Panc1 (cell line): Measurements from ENCODE around the gene GTF2A2. TPM values are rescaled to one million over a fixed set of nuclear protein-coding genes. Genes with fewer than 3 reads are reported as not detected.

Source experiments
- ATAC-seq: fragments of 200-7000 bp; cut with Tn5 transposase; 2 replicates; pipeline ENCODE4 v1.9.1; 2020; ENCODE audit warnings: mild to moderate bottlenecking, moderate library complexity
- BruUV-seq: library from RNA; stranded (reverse); fragments of 400-500 nt; replicated peaks from 2 replicates; lab custom pipeline; 2021; lab: Mats Ljungman, UMichigan
- CTCF ChIA-PET: fragments of 300-600 bp; sonication (Branson Sonifier 250); formaldehyde crosslinking; loops from one replicate; lab custom pipeline; 2022; ENCODE audit warnings: antibody characterized with exemption; lab: Charles Lee
- POLR2A ChIA-PET: fragments of 300-600 bp; sonication (Branson Sonifier 250); formaldehyde crosslinking; loops from one replicate; lab custom pipeline; 2022; ENCODE audit warnings: antibody characterized with exemption; lab: Charles Lee
- DNase-seq: peaks from one replicate; pipeline ENCODE4 v3.0.0-alpha.2; 2010; ENCODE audit warnings: low read depth, low spot score
- H3K27ac ChIP-seq: 2 replicates; pipeline ENCODE4 v1.5.1; 2011; ENCODE audit warnings: mild to moderate bottlenecking, low read length, inconsistent platforms
- H3K27me3 ChIP-seq: fragments of 200-500 bp; sonication (Bioruptor generic); 2 replicates; pipeline ENCODE4 v1.6.0; 2014; ENCODE audit warnings: low read length, inconsistent platforms; ENCODE audit not compliant: control insufficient read depth, insufficient read depth
- H3K36me3 ChIP-seq: fragments of 200-500 bp; sonication (Bioruptor generic); 2 replicates; pipeline ENCODE4 v1.5.1; 2014; ENCODE audit warnings: inconsistent platforms, mild to moderate bottlenecking, low read length, moderate library complexity; ENCODE audit not compliant: control insufficient read depth, insufficient read depth
- H3K4me1 ChIP-seq: 2 replicates; pipeline ENCODE4 v1.5.1; 2011; ENCODE audit warnings: inconsistent platforms, mild to moderate bottlenecking, low read length, moderate library complexity; ENCODE audit not compliant: control insufficient read depth, insufficient read depth
- H3K4me3 ChIP-seq, 2 experiments: 2 replicates each; pipeline ENCODE4 v1.5.1; 2011 to 2012; ENCODE audit warnings: low read depth in 2 of 2, low read length in 2 of 2, mild to moderate bottlenecking in 2 of 2, inconsistent platforms in 1 of 2, moderate library complexity in 1 of 2
- H3K9me3 ChIP-seq: fragments of 200-500 bp; sonication (Bioruptor generic); 2 replicates; pipeline ENCODE4 v1.5.1; 2014; ENCODE audit warnings: low read depth, mild to moderate bottlenecking, inconsistent platforms, low read length, moderate library complexity; ENCODE audit not compliant: control insufficient read depth, insufficient read depth
- POLR2AphosphoS5 ChIP-seq: IDR thresholded peaks from 2 replicates; pipeline ENCODE4 v1.6.1; 2012; ENCODE audit warnings: mild to moderate bottlenecking, low read depth, low read length, moderate library complexity
- SIN3A ChIP-seq: IDR thresholded peaks from 2 replicates; pipeline ENCODE4 v1.6.1; 2012; ENCODE audit warnings: low read depth, mild to moderate bottlenecking, low read length, moderate library complexity, borderline replicate concordance; ENCODE audit not compliant: insufficient read depth
- TCF7L2 ChIP-seq: IDR thresholded peaks from 2 replicates; pipeline ENCODE4 v1.6.1; 2011; ENCODE audit warnings: mild to moderate bottlenecking, low read depth, low read length, inconsistent platforms
- in situ Hi-C: cut with HindIII; loops from 2 replicates; pipeline ENCODE4 v1.10.0; 2016; ENCODE audit warnings: low sequenced_read_pairs, low pct_unique_long_range_greater_than_20kb
- intact Hi-C: fragments of 100-400 bp; cut with micrococcal nuclease; formaldehyde crosslinking; loops from one replicate; pipeline ENCODE4 v1.10.0; 2022; ENCODE audit not compliant: unreplicated experiment
- total RNA-seq: library from RNA; stranded (reverse); gene quantifications from one replicate; pipeline ENCODE4 v1.2.1, GENCODE V29; 2021; ENCODE audit not compliant: unreplicated experiment
- TF ChIP-seq, protein P1 (sequence below), 2 experiments: IDR thresholded peaks; 2 replicates each; pipeline ENCODE4 v1.6.1; 2011 to 2012; ENCODE audit warnings: low read depth in 2 of 2, control low read depth in 1 of 2, low read length in 1 of 2, mild to moderate bottlenecking in 1 of 2, moderate library complexity in 1 of 2; ENCODE audit not compliant: insufficient read depth in 1 of 2
- TF ChIP-seq, protein P2 (sequence below): fragments of 450-650 bp; IDR thresholded peaks from 2 replicates; pipeline ENCODE4 v1.5.1; 2017; ENCODE audit warnings: mild to moderate bottlenecking

The GTF2A2 gene
- total RNA-seq, 1 experiment from 2014 or later, result 234 TPM

DNA sequence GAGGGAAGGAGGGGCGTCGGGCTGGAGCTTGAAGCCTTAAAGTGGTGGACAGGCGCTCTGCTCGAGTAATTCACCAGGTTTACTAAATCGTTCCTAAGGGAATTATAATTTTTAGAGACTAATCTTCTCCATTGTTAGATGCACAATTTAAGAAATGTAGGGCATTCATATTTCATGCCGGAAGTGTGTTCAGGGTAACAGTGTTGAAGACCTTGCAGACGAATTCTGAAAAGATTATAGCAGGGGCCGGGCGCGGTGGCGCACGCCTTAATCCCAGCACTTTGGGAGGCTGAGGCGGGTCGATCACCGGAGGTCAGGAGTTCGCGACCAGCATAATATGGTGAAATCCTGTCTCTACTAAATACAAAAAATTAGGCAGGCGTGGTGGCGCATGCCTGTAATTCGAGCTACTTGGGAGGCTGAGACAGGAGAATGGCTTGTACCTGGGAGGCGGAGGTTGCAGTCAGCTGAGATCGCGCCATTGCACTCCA lies 365 bp upstream of the GTF2A2 start:
- Histone ChIP-seq H3K27me3 (no peaks in the 10 kb centered on the region), H3K4me1 (peaks cover 10% of the 10 kb centered on the region; the same call in 1 of the 2 replicates), H3K4me3 (peak overlapping the region; percentile 93 to 94), H3K36me3 (peaks cover 11% of the 10 kb centered on the region), H3K9me3 (peaks cover under 1% of the 10 kb centered on the region; the same call in 1 of the 2 replicates), H3K27ac (peak overlapping the region; percentile 95; the same call in 1 of the 2 replicates)
- ATAC-seq (peak; percentile 52), DNase-seq (no peak)
- intact Hi-C loops, result no loop called here
- in situ Hi-C loops, result no loop called here
- POLR2A ChIA-PET, result interaction anchor here (0.5 to 1.1 kb wide), 6 partner anchors 9 to 244 kb away, joined by 3 to 12 read pairs (median 3); no protein-coding TSS in a partner anchor
- no TSS peak for BruUV-seq
- TF ChIP-seq, protein P1, sequence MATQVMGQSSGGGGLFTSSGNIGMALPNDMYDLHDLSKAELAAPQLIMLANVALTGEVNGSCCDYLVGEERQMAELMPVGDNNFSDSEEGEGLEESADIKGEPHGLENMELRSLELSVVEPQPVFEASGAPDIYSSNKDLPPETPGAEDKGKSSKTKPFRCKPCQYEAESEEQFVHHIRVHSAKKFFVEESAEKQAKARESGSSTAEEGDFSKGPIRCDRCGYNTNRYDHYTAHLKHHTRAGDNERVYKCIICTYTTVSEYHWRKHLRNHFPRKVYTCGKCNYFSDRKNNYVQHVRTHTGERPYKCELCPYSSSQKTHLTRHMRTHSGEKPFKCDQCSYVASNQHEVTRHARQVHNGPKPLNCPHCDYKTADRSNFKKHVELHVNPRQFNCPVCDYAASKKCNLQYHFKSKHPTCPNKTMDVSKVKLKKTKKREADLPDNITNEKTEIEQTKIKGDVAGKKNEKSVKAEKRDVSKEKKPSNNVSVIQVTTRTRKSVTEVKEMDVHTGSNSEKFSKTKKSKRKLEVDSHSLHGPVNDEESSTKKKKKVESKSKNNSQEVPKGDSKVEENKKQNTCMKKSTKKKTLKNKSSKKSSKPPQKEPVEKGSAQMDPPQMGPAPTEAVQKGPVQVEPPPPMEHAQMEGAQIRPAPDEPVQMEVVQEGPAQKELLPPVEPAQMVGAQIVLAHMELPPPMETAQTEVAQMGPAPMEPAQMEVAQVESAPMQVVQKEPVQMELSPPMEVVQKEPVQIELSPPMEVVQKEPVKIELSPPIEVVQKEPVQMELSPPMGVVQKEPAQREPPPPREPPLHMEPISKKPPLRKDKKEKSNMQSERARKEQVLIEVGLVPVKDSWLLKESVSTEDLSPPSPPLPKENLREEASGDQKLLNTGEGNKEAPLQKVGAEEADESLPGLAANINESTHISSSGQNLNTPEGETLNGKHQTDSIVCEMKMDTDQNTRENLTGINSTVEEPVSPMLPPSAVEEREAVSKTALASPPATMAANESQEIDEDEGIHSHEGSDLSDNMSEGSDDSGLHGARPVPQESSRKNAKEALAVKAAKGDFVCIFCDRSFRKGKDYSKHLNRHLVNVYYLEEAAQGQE (IDR thresholded peaks at IDR 0.05; ENCODE audit: insufficient read depth in 1 of 2, low read depth in 2 of 2, low read length in 1 of 2), result no peak
- no peak for TF ChIP-seq POLR2AphosphoS5
- TF ChIP-seq SIN3A, result no peak
- no peak for TF ChIP-seq TCF7L2
- TF ChIP-seq, protein P2, sequence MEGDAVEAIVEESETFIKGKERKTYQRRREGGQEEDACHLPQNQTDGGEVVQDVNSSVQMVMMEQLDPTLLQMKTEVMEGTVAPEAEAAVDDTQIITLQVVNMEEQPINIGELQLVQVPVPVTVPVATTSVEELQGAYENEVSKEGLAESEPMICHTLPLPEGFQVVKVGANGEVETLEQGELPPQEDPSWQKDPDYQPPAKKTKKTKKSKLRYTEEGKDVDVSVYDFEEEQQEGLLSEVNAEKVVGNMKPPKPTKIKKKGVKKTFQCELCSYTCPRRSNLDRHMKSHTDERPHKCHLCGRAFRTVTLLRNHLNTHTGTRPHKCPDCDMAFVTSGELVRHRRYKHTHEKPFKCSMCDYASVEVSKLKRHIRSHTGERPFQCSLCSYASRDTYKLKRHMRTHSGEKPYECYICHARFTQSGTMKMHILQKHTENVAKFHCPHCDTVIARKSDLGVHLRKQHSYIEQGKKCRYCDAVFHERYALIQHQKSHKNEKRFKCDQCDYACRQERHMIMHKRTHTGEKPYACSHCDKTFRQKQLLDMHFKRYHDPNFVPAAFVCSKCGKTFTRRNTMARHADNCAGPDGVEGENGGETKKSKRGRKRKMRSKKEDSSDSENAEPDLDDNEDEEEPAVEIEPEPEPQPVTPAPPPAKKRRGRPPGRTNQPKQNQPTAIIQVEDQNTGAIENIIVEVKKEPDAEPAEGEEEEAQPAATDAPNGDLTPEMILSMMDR, result no peak
- CTCF ChIA-PET, result interaction anchor here (0.6 kb wide), 1 partner anchor 388 kb away, joined by 10 read pairs; no protein-coding TSS in a partner anchor

DNA sequence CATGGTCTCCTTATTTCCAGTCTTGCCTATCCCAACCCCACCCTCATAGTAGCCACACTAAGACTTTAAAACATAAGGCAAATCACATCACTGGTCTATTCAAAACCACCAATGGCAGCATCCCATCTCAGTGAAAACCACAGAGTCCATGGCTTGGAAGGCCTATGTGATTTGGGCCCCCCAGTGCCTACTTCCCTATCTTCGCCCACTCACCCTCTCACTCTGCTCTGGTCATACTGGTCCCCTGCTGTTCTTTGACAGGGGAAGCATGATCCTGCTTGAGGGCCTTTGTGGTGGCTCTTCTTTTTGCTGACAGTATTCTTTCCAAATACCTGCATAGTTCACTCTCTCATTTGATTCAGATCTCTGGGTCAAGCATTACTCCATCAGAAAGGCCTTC lies 3.3 kb downstream of the GTF2A2 start:
- Histone ChIP-seq H3K4me1 (peaks cover 20% of the 10 kb centered on the region), H3K4me3 (no peak overlapping the region), H3K27me3 (no peaks in the 10 kb centered on the region), H3K36me3 (peaks cover 30% of the 10 kb centered on the region), H3K9me3 (peaks cover 7% of the 10 kb centered on the region; the same call in 1 of the 2 replicates), H3K27ac (no peak overlapping the region)
- DNase-seq, result no peak
- TF ChIP-seq, protein P1 (IDR thresholded peaks at IDR 0.05; ENCODE audit: insufficient read depth in 1 of 2, low read depth in 2 of 2, low read length in 1 of 2), result no peak
- TF ChIP-seq TCF7L2 (no peak), POLR2AphosphoS5 (no peak), SIN3A (no peak)
- TF ChIP-seq, protein P2, result no peak
- intact Hi-C loops, result no loop called here
- POLR2A ChIA-PET, result no interaction called here
- no TSS peak for BruUV-seq
- in situ Hi-C loops, result no loop called here
- no peak for ATAC-seq
- CTCF ChIA-PET, result no interaction called here
